Measurements from ENCODE around the gene SV2B.

GRCh38 chr15:91329914-91330313 lies 229.9 kb downstream of the SV2B start:
- TF ChIP-seq, protein P1, sequence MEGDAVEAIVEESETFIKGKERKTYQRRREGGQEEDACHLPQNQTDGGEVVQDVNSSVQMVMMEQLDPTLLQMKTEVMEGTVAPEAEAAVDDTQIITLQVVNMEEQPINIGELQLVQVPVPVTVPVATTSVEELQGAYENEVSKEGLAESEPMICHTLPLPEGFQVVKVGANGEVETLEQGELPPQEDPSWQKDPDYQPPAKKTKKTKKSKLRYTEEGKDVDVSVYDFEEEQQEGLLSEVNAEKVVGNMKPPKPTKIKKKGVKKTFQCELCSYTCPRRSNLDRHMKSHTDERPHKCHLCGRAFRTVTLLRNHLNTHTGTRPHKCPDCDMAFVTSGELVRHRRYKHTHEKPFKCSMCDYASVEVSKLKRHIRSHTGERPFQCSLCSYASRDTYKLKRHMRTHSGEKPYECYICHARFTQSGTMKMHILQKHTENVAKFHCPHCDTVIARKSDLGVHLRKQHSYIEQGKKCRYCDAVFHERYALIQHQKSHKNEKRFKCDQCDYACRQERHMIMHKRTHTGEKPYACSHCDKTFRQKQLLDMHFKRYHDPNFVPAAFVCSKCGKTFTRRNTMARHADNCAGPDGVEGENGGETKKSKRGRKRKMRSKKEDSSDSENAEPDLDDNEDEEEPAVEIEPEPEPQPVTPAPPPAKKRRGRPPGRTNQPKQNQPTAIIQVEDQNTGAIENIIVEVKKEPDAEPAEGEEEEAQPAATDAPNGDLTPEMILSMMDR (IDR thresholded peaks at IDR 0.05; ENCODE audit: insufficient read depth, low read depth, low read length), result no peak
- TF ChIP-seq EZH2 (IDR thresholded peaks at IDR 0.05; ENCODE audit: insufficient read depth, low read length), result no peak

All from astrocyte (in vitro differentiated cells and primary cell).